SK-N-SH (cell line): ENCODE data around the gene GJD4. TPM values are rescaled to one million over a fixed set of nuclear protein-coding genes. Genes with fewer than 3 reads are reported as not detected.

Experiments
- CTCF ChIA-PET: fragments of 300-600, 350-600 bp; formaldehyde crosslinking; extraction: SDS; loops from one replicate; lab custom pipeline; 2021; lab: Yijun Ruan, JAX
- POLR2A ChIA-PET: fragments of 350-600 bp; sonication (Branson Sonifier 250); formaldehyde crosslinking; extraction: SDS; loops from one replicate; lab custom pipeline; 2020; ENCODE audit warnings: antibody characterized with exemption, inconsistent platforms; lab: Yijun Ruan, JAX
- DNase-seq: peaks from one replicate; pipeline ENCODE4 v3.0.0; 2012
- H2AFZ ChIP-seq: fragments of 200-600 bp; sonication (generic); 2 replicates; pipeline ENCODE4 v1.8.1; 2016; ENCODE audit warnings: antibody characterized with exemption, mild to moderate bottlenecking, low read depth
- H3F3A ChIP-seq: fragments of 200-600 bp; sonication (generic); replicated peaks from 2 replicates; pipeline ENCODE3; 2016; ENCODE audit warnings: antibody characterized with exemption, mild to moderate bottlenecking; ENCODE audit not compliant: insufficient read depth
- H3K27ac ChIP-seq, 2 experiments: fragments of 200-500 bp in 1 of 2; fragments of 200-600 bp in 1 of 2; sonication (Bioruptor generic) in 1 of 2; sonication (generic), shearing (Covaris generic) in 1 of 2; 2 replicates each; pipeline versions ENCODE4 v1.5.1 to v1.6.1; 2014 to 2016; ENCODE audit warnings: low read depth in 2 of 2, inconsistent platforms in 1 of 2, low read length in 1 of 2, mild to moderate bottlenecking in 1 of 2, mixed read lengths in 1 of 2
- H3K27me3 ChIP-seq: fragments of 200-600 bp; sonication (generic), shearing (Covaris generic); 2 replicates; pipeline ENCODE4 v1.6.1; 2016; ENCODE audit warnings: mixed run types; ENCODE audit not compliant: insufficient read depth
- H3K36me3 ChIP-seq, 2 experiments: fragments of 200-500 bp in 1 of 2; fragments of 200-600 bp in 1 of 2; sonication (Bioruptor generic) in 1 of 2; sonication (generic) in 1 of 2; replicated peaks in 1 of 2; 2 replicates each; pipeline versions ENCODE3 to v1.5.1; 2014 to 2016; ENCODE audit warnings: low read length in 1 of 2, mild to moderate bottlenecking in 1 of 2; ENCODE audit not compliant: insufficient read depth in 2 of 2, control insufficient read depth in 1 of 2
- H3K4me1 ChIP-seq, 2 experiments: fragments of 200-500 bp in 1 of 2; fragments of 200-600 bp in 1 of 2; sonication (Bioruptor generic) in 1 of 2; sonication (generic), shearing (Covaris generic) in 1 of 2; 2 replicates each; pipeline versions ENCODE4 v1.5.1 to v1.6.1; 2014 to 2016; ENCODE audit warnings: low read depth in 1 of 2, low read length in 1 of 2, mixed run types in 1 of 2; ENCODE audit not compliant: insufficient read depth in 2 of 2, control insufficient read depth in 1 of 2
- H3K4me2 ChIP-seq: fragments of 200-600 bp; sonication (generic), shearing (Covaris generic); 2 replicates; pipeline ENCODE4 v1.6.1; 2017; ENCODE audit warnings: mixed run types
- H3K4me3 ChIP-seq, 2 experiments: fragments of 200-500 bp in 1 of 2; fragments of 200-600 bp in 1 of 2; sonication (Bioruptor generic) in 1 of 2; sonication (generic), shearing (Covaris generic) in 1 of 2; 2 replicates each; pipeline versions ENCODE4 v1.5.1 to v1.8.1; 2014 to 2016; ENCODE audit warnings: low read depth in 2 of 2, inconsistent platforms in 1 of 2, low read length in 1 of 2, mild to moderate bottlenecking in 1 of 2, mixed read lengths in 1 of 2, moderate library complexity in 1 of 2
- H3K79me2 ChIP-seq: fragments of 200-600 bp; sonication (generic); 2 replicates; pipeline ENCODE4 v1.8.1; 2017; ENCODE audit warnings: mild to moderate bottlenecking; ENCODE audit not compliant: insufficient read depth
- H3K9ac ChIP-seq: fragments of 200-600 bp; sonication (generic); 2 replicates; pipeline ENCODE4 v1.6.1; 2017; ENCODE audit warnings: mixed run types
- H3K9me2 ChIP-seq: fragments of 200-600 bp; sonication (generic); 2 replicates; pipeline ENCODE4 v1.6.1; 2017; ENCODE audit warnings: mixed run types
- H3K9me3 ChIP-seq: fragments of 200-600 bp; sonication (generic); 2 replicates; pipeline ENCODE4 v1.6.1; 2017; ENCODE audit warnings: mixed run types, mild to moderate bottlenecking, moderate library complexity
- H4K20me1 ChIP-seq: fragments of 200-600 bp; sonication (generic); 2 replicates; pipeline ENCODE4 v1.6.1; 2017; ENCODE audit warnings: mild to moderate bottlenecking, mixed run types; ENCODE audit not compliant: insufficient read depth
- EP300 ChIP-seq, 2 experiments: IDR thresholded peaks; 2 replicates each; pipeline versions ENCODE4 v1.4.0 to v1.6.1; 2012; ENCODE audit warnings: borderline replicate concordance in 1 of 2, low read depth in 1 of 2, low read length in 1 of 2
- FOSL2 ChIP-seq: IDR thresholded peaks from 2 replicates; pipeline ENCODE4 v1.4.0; 2012; ENCODE audit warnings: low read depth, mild to moderate bottlenecking, moderate library complexity, borderline replicate concordance
- FOXJ3 ChIP-seq: sonication (generic); formaldehyde crosslinking; IDR thresholded peaks from 2 replicates; pipeline ENCODE4 v1.5.1; 2020; ENCODE audit warnings: mild to moderate bottlenecking, missing genetic modification reagents
- IRF3 ChIP-seq: fragments of 150-350 bp; IDR thresholded peaks from 2 replicates; pipeline ENCODE4 v1.6.1; 2016; ENCODE audit warnings: mild to moderate bottlenecking, low read depth, low read length
- NRF1 ChIP-seq: IDR thresholded peaks from 2 replicates; pipeline ENCODE4 v1.6.1; 2012; ENCODE audit warnings: low read depth, mild to moderate bottlenecking, low read length
- RFX5 ChIP-seq: IDR thresholded peaks from 2 replicates; pipeline ENCODE4 v1.6.1; 2012; ENCODE audit warnings: mild to moderate bottlenecking, improper control_type of control experiment, low read length
- RXRA ChIP-seq: IDR thresholded peaks from 2 replicates; pipeline ENCODE4 v1.4.0; 2012; ENCODE audit warnings: low read depth, mild to moderate bottlenecking, borderline replicate concordance
- USF2 ChIP-seq: fragments of 150-350 bp; IDR thresholded peaks from 2 replicates; pipeline ENCODE4 v1.6.1; 2017; ENCODE audit warnings: antibody characterized with exemption, low read length, low read depth, borderline replicate concordance
- YY1 ChIP-seq: IDR thresholded peaks from 2 replicates; pipeline ENCODE4 v1.4.0; 2012; ENCODE audit warnings: low read depth, mild to moderate bottlenecking
- WGBS: methylation state at CpG from one replicate; pipeline ENCODE4 v1.1.6; 2017; ENCODE audit warnings: low lambda C conversion rate; 5-methylcytosine and 5-hydroxymethylcytosine counted together
- polyA plus RNA-seq, 3 experiments: library from polyadenylated mRNA; depleted of rRNA; stranded (reverse); fragments of >200 nt; gene quantifications; 2 replicates each; pipeline ENCODE4 v1.2.3, GENCODE V29; 2012
- TF ChIP-seq, protein P1 (sequence below): IDR thresholded peaks from 2 replicates; pipeline ENCODE4 v1.4.0; 2012; ENCODE audit warnings: low read depth, borderline replicate concordance
- TF ChIP-seq, protein P2 (sequence below): IDR thresholded peaks from 2 replicates; pipeline ENCODE4 v1.4.0; 2012; ENCODE audit warnings: low read depth, borderline replicate concordance

Gene GJD4
- polyA plus RNA-seq, 1 of the 3 experiments (the other 2 are of a cell fraction), result not detected

- TF ChIP-seq FOXJ3 (CRISPR knock-in tag), result no peak
- no peak for TF ChIP-seq YY1
- no peak for TF ChIP-seq NRF1
- TF ChIP-seq, protein P1, sequence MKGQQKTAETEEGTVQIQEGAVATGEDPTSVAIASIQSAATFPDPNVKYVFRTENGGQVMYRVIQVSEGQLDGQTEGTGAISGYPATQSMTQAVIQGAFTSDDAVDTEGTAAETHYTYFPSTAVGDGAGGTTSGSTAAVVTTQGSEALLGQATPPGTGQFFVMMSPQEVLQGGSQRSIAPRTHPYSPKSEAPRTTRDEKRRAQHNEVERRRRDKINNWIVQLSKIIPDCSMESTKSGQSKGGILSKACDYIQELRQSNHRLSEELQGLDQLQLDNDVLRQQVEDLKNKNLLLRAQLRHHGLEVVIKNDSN, result no peak
Observed at GRCh38 chr10:35567951-35568350, 37.2 kb upstream of the GJD4 start (continued).

- no peak for DNase-seq
- Histone ChIP-seq H2AFZ (no peak overlapping the region), H3K9me3 (no peaks in the 10 kb centered on the region), H3K79me2 (no peaks in the 10 kb centered on the region), H3K9ac (no peak overlapping the region), H3F3A (no peaks in the 10 kb centered on the region), H3K4me2 (no peak overlapping the region), H3K36me3 (peaks cover 9 to 49% of the 10 kb centered on the region in 2 experiments), H3K4me1 (peaks cover 5 to 12% of the 10 kb centered on the region in 2 experiments; a peak in 2 of 4 replicates), H3K27ac (no peak overlapping the region), H3K9me2 (no peaks in the 10 kb centered on the region), H3K27me3 (no peaks in the 10 kb centered on the region), H3K4me3 (no peak overlapping the region), H4K20me1 (no peaks in the 10 kb centered on the region)
- TF ChIP-seq EP300 (IDR thresholded peaks at IDR 0.05; ENCODE audit: borderline replicate concordance in 1 of 2, low read depth in 1 of 2, low read length in 1 of 2), result no peak
- TF ChIP-seq NRF1, result no peak
- no peak for TF ChIP-seq RFX5
- no peak for TF ChIP-seq RXRA
- CTCF ChIA-PET, result no interaction called here
- 98% methylated on average over 13 of the region's 20 CpGs for WGBS
- POLR2A ChIA-PET, result no interaction called here
Observed at GRCh38 chr10:35568483-35569015, 36.6 kb upstream of the GJD4 start.

DNA sequence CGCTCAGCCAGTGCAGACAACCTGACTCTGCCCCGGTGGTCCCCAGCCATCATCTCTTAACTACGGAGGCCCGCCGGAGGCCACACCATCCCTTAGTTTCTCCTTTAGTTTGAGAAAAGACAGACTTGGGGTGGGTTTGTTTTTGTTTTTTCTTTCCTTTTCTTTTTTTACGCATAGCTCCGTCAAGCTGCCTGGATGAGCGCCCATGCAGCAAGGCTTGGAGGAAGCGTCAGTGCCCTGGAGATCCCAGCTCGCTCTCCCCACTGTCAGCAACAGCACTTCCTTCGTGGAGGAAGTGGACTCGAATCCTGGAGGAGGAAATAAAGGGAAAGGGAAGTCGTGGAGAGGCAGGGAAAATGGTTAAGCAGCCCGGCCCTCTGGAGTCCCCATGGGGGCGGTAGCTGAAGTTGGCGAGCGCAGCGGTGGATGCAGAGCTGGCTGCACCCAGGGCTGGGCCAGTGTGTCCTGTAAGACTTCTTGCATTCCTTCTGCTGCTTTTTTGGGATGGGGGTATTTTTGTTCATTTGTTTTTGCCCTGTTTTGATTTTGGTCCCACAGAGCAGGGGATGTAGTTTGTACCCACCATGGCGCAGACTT, 35.9 kb upstream of the GJD4 start:
- Histone ChIP-seq H3K9me3 (no peaks in the 10 kb centered on the region), H3F3A (no peaks in the 10 kb centered on the region), H3K79me2 (no peaks in the 10 kb centered on the region), H3K9ac (no peak overlapping the region), H3K4me3 (no peak overlapping the region), H3K27me3 (no peaks in the 10 kb centered on the region), H3K9me2 (no peaks in the 10 kb centered on the region), H3K27ac (no peak overlapping the region), H2AFZ (no peak overlapping the region), H3K4me1 (peaks cover 5 to 7% of the 10 kb centered on the region in 2 experiments; a peak in 2 of 4 replicates), H3K36me3 (peaks cover 9 to 49% of the 10 kb centered on the region in 2 experiments), H3K4me2 (no peak overlapping the region), H4K20me1 (no peaks in the 10 kb centered on the region)
- CTCF ChIA-PET, result no interaction called here
- POLR2A ChIA-PET, result no interaction called here
- no peak for DNase-seq
- 92% methylated on average over 19 of the region's 19 CpGs for WGBS
- TF ChIP-seq USF2, result no peak
- TF ChIP-seq RXRA, result no peak
- TF ChIP-seq FOSL2, result no peak
- TF ChIP-seq NRF1, result no peak
- TF ChIP-seq, protein P2, sequence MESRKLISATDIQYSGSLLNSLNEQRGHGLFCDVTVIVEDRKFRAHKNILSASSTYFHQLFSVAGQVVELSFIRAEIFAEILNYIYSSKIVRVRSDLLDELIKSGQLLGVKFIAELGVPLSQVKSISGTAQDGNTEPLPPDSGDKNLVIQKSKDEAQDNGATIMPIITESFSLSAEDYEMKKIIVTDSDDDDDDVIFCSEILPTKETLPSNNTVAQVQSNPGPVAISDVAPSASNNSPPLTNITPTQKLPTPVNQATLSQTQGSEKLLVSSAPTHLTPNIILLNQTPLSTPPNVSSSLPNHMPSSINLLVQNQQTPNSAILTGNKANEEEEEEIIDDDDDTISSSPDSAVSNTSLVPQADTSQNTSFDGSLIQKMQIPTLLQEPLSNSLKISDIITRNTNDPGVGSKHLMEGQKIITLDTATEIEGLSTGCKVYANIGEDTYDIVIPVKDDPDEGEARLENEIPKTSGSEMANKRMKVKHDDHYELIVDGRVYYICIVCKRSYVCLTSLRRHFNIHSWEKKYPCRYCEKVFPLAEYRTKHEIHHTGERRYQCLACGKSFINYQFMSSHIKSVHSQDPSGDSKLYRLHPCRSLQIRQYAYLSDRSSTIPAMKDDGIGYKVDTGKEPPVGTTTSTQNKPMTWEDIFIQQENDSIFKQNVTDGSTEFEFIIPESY, result no peak
- no peak for TF ChIP-seq IRF3
